Tibial nerve (tissue), 4 donors: ENCODE data around the gene UBE2O. TPM values are rescaled to one million over a fixed set of nuclear protein-coding genes. Genes with fewer than 3 reads are reported as not detected.

Source experiments
- DNase-seq, 2 donors: peaks; one replicate each; pipeline ENCODE4 v3.0.0-alpha.2; 2019; ENCODE audit warnings: low spot score in 2 of 2
- H3K27ac ChIP-seq, 4 donors: fragments of 200-600 bp; sonication (generic) in 3 of 4; one replicate each; pipeline ENCODE4 v1.5.1; 2017 to 2019; ENCODE audit warnings: mild to moderate bottlenecking in 1 of 4
- H3K27me3 ChIP-seq, 2 donors: fragments of 200-600 bp; sonication (generic) in 1 of 2; one replicate each; pipeline versions ENCODE4 v1.5.1 to v1.6.0; 2017 to 2019
- H3K36me3 ChIP-seq, 3 donors: fragments of 200-600 bp; sonication (generic); one replicate each; pipeline ENCODE4 v1.5.1; 2018 to 2019
- H3K4me1 ChIP-seq, 4 donors: fragments of 200-600 bp; sonication (generic) in 3 of 4; one replicate each; pipeline ENCODE4 v1.5.1; 2017 to 2019
- H3K4me3 ChIP-seq, 4 donors: fragments of 200-600 bp; sonication (generic) in 3 of 4; one replicate each; pipeline ENCODE4 v1.5.1; 2017 to 2019; ENCODE audit warnings: mild to moderate bottlenecking in 1 of 4, moderate library complexity in 1 of 4
- H3K9me3 ChIP-seq, 4 donors: fragments of 200-600 bp; sonication (generic) in 3 of 4; one replicate each; pipeline ENCODE4 v1.5.1; 2017 to 2019
- EP300 ChIP-seq, 2 donors: sonication (generic); formaldehyde crosslinking; IDR thresholded peaks; one replicate each; pipeline ENCODE4 v1.6.1; 2017; ENCODE audit warnings: antibody characterized with exemption in 2 of 2, mild to moderate bottlenecking in 1 of 2
- POLR2A ChIP-seq, 2 donors: fragments of 450-650 bp; IDR thresholded peaks; one replicate each; pipeline ENCODE4 v1.6.1; 2017; ENCODE audit warnings: antibody characterized with exemption in 2 of 2, mild to moderate bottlenecking in 2 of 2, moderate library complexity in 2 of 2
- WGBS, 2 donors: methylation state at CpG; one replicate each; pipeline ENCODE4 v1.1.5; 2018; 5-methylcytosine and 5-hydroxymethylcytosine counted together
- total RNA-seq, 4 donors: library from RNA; depleted of rRNA; stranded (reverse); fragments of >200 nt; gene quantifications; one replicate each; pipeline ENCODE4 v1.1.0, GENCODE V29; 2016
- TF ChIP-seq, protein P1 (sequence below), 5 experiments: fragments of 200-600 bp in 3 of 5; fragments of 450-650 bp in 2 of 5; sonication (generic) in 3 of 5; IDR thresholded peaks; one replicate each; pipeline ENCODE4 v1.5.1; 2016 to 2019; ENCODE audit warnings: antibody characterized with exemption in 5 of 5, mild to moderate bottlenecking in 3 of 5, moderate library complexity in 2 of 5

UBE2O gene
- total RNA-seq, 4 donors from 2014 or later, result 16.0 to 38.7 (median 20.7) TPM

DNA sequence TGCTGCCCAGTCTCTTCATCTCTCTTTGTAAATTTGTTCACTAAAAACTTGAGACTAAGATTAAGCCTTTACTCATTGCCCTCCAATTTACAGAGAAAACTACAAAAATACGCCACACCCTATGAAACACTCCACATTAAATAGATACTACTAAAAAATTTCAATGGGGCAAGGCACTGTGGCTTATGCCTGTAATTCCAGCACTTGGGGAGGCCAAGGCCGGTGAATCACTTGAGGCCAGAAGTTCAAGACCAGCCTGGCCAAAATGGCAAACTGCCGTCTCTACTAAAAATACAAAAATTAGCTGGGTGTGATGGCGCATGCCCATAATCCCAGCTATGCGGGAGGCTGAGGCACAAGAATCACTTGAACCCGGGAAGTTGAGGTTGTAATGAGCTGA, 3.8 kb downstream of the UBE2O start:
- DNase-seq, result no peak
- no peak overlapping the region for H3K27ac ChIP-seq
- 87 to 95% methylated on average over 6 of the region's 6 CpGs for WGBS, 2 donors
- no peaks in the 10 kb centered on the region for H3K36me3 ChIP-seq
- no peaks in the 10 kb centered on the region for H3K27me3 ChIP-seq
- H3K4me3 ChIP-seq, result no peak overlapping the region
- no peak for TF ChIP-seq POLR2A (IDR thresholded peaks at IDR 0.05)
- no peak for TF ChIP-seq EP300 (IDR thresholded peaks at IDR 0.05)
- TF ChIP-seq, protein P1, sequence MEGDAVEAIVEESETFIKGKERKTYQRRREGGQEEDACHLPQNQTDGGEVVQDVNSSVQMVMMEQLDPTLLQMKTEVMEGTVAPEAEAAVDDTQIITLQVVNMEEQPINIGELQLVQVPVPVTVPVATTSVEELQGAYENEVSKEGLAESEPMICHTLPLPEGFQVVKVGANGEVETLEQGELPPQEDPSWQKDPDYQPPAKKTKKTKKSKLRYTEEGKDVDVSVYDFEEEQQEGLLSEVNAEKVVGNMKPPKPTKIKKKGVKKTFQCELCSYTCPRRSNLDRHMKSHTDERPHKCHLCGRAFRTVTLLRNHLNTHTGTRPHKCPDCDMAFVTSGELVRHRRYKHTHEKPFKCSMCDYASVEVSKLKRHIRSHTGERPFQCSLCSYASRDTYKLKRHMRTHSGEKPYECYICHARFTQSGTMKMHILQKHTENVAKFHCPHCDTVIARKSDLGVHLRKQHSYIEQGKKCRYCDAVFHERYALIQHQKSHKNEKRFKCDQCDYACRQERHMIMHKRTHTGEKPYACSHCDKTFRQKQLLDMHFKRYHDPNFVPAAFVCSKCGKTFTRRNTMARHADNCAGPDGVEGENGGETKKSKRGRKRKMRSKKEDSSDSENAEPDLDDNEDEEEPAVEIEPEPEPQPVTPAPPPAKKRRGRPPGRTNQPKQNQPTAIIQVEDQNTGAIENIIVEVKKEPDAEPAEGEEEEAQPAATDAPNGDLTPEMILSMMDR (IDR thresholded peaks at IDR 0.05), result no peak
- H3K4me1 ChIP-seq, result peaks cover 0 to 29% (median 6%) of the 10 kb centered on the region in 4 donors
- H3K9me3 ChIP-seq, result no peaks in the 10 kb centered on the region

DNA sequence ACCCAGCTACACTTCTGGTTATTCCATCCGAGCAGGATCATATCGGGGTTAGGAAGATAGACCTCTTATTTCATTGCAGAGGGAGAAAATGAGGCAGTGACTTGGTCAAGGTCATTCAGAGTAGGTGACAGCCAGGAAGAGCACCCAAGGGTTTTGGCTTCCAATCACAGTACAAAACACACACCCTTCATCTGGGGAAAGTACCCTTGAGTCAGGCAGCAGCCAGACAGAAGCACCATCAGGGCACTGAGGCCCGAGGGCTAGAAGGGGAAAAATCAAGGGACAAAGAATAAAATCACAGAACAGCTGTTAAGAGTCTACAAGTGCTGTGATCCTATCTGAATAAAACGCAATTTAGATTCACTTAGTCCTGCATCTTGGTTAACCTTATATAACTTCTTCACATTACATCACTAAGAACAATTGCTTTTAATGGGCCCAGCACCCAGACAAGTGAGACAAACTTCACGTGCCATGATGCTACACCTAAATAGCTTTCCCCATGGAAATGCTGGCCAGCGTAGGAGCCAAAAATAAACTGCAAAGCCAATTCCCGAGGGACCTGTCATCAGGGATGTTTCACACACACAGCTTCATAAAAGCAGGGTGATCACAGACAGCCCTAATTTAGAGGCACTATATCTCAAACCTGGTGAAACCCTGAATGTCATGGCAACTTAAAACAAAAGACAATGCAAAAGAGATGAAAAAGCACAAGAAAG, 4.9 kb downstream of the UBE2O start:
- no peaks in the 10 kb centered on the region for H3K36me3 ChIP-seq
- DNase-seq, result no peak
- no peaks in the 10 kb centered on the region for H3K27me3 ChIP-seq
- no peak overlapping the region for H3K4me3 ChIP-seq
- TF ChIP-seq EP300 (IDR thresholded peaks at IDR 0.05), result no peak
- TF ChIP-seq POLR2A (IDR thresholded peaks at IDR 0.05), result no peak
- TF ChIP-seq, protein P1 (IDR thresholded peaks at IDR 0.05), result no peak
- peaks cover 0 to 29% (median 6%) of the 10 kb centered on the region in 4 donors for H3K4me1 ChIP-seq
- WGBS, 2 donors, result 68 to 77% methylated on average over 7 of the region's 7 CpGs
- no peak overlapping the region for H3K27ac ChIP-seq
- no peaks in the 10 kb centered on the region for H3K9me3 ChIP-seq

GRCh38 chr17:76446449-76447231, 6.3 kb downstream of the UBE2O start:
- TF ChIP-seq, protein P1 (IDR thresholded peaks at IDR 0.05), result no peak
- no peak for TF ChIP-seq POLR2A (IDR thresholded peaks at IDR 0.05)
- TF ChIP-seq EP300 (IDR thresholded peaks at IDR 0.05), result no peak

DNA sequence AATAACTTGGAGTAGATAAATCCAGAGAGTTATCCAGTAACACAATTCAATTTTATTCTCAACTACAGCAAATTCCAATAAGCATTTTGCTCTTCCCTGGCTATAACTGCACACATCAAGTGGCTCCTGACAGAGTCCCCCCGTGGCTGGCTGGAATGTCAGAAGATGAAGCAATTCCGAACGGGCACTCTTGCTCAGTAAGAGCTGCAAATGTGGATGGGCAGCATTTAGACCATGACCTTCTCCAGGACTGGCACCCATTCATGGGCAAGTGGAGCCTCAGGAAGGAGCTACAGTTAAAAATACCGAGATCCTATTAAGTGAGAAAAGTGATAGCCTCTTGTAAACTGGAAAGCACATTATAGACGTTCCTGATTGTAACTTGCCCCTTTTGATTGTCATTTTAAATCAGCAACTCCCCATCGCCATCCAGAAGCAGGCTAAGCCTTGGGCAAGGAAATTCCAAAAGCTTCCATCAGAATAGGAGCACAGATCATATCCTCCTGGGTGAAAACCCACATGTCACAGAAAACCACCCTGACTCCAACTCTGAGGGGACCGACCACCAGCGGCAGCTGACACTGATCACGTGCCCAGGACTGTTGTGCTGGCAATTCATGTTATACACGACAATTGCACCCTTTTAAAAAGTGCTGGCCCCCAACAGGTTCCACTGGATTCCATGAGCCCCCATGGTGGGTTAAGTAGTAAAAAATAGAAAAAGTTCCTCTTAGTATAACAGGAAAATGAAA, 7.1 kb downstream of the UBE2O start:
- H3K9me3 ChIP-seq, result no peaks in the 10 kb centered on the region
- peaks cover 0 to 15% (median 0%) of the 10 kb centered on the region in 4 donors for H3K4me1 ChIP-seq
- H3K4me3 ChIP-seq, result no peak overlapping the region
- DNase-seq, result no peak
- no peaks in the 10 kb centered on the region for H3K36me3 ChIP-seq
- H3K27me3 ChIP-seq, result no peaks in the 10 kb centered on the region
- no peak overlapping the region for H3K27ac ChIP-seq
- WGBS, 2 donors, result 65 to 74% methylated on average over 10 of the region's 10 CpGs
- no peak for TF ChIP-seq POLR2A (IDR thresholded peaks at IDR 0.05)
- TF ChIP-seq, protein P1 (IDR thresholded peaks at IDR 0.05), result no peak
- TF ChIP-seq EP300 (IDR thresholded peaks at IDR 0.05), result no peak

More at GRCh38 chr17:76446449-76447231, 6.3 kb downstream of the UBE2O start:
- no peak overlapping the region for H3K27ac ChIP-seq
- no peaks in the 10 kb centered on the region for H3K9me3 ChIP-seq
- H3K4me1 ChIP-seq, result peaks cover 0 to 20% (median 0%) of the 10 kb centered on the region in 4 donors
- DNase-seq, result peak in 1 of 2 donors; percentile 20
- H3K4me3 ChIP-seq, result no peak overlapping the region
- no peaks in the 10 kb centered on the region for H3K36me3 ChIP-seq
- WGBS, 2 donors, result 52 to 57% methylated on average over 9 of the region's 9 CpGs
- no peaks in the 10 kb centered on the region for H3K27me3 ChIP-seq
